Endothelial cell (in vitro differentiated cells): Measurements from ENCODE around the gene TGFBRAP1. TPM values are rescaled to one million over a fixed set of nuclear protein-coding genes. Genes with fewer than 3 reads are reported as not detected.

Source experiments
- DNase-seq: peaks from one replicate; pipeline ENCODE4 v3.0.0; 2021; ENCODE audit warnings: low spot score
- H3K27ac Mint-ChIP-seq: one replicate; pipeline ENCODE4 v1.8.0; 2021; ENCODE audit warnings: mixed read lengths, inconsistent platforms; ENCODE audit not compliant: unreplicated experiment
- H3K27me3 Mint-ChIP-seq: one replicate; pipeline ENCODE4 v1.8.0; 2021; ENCODE audit warnings: mild to moderate bottlenecking, moderate library complexity, mixed read lengths, inconsistent platforms; ENCODE audit not compliant: unreplicated experiment
- H3K36me3 Mint-ChIP-seq: one replicate; pipeline ENCODE4 v1.8.0; 2021; ENCODE audit warnings: mild to moderate bottlenecking, low read depth, mixed read lengths, inconsistent platforms; ENCODE audit not compliant: unreplicated experiment
- H3K4me1 Mint-ChIP-seq: one replicate; pipeline ENCODE4 v1.8.0; 2021; ENCODE audit warnings: mild to moderate bottlenecking, mixed read lengths, inconsistent platforms; ENCODE audit not compliant: unreplicated experiment
- H3K4me3 Mint-ChIP-seq: one replicate; pipeline ENCODE4 v1.8.0; 2021; ENCODE audit warnings: mild to moderate bottlenecking, mixed read lengths, inconsistent platforms; ENCODE audit not compliant: unreplicated experiment
- H3K9me3 Mint-ChIP-seq: one replicate; pipeline ENCODE4 v1.8.0; 2021; ENCODE audit warnings: mixed read lengths, inconsistent platforms; ENCODE audit not compliant: unreplicated experiment
- total RNA-seq: library from RNA; stranded (reverse); fragmentation: NEBNext Ultra II Directional; extraction: Animal tissue kit (Norgen Biotek cat#: 25700); gene quantifications from one replicate; pipeline ENCODE4 v1.2.1, GENCODE V29; 2021; ENCODE audit not compliant: unreplicated experiment
- TF ChIP-seq, protein P1 (sequence below): fragments of 200-600 bp; sonication (generic); IDR thresholded peaks from one replicate; pipeline ENCODE4 v1.5.0; 2021; ENCODE audit warnings: antibody characterized with exemption; ENCODE audit not compliant: unreplicated experiment

The TGFBRAP1 gene
- total RNA-seq, 1 donor from 2014 or later = 18.8 TPM

DNA sequence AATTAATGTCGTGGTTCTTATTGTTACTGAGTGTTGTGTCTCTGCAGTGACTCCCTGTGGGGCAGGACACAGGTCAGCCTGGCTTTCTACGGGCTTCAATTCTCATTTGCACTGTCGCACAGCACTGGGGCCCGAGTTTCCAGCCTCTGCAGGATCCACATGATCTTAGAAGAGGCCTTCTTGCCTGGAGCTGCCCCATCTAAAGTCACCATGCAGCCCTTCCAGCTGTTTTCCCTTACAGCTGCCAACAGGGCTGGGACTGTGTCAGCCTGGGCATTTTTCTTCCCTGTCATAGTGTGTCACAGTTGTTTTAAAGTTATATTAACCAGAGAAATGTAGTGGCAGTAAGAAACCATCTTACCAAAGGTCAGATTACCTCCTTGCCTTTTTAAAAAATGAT lies 42.3 kb upstream of the TGFBRAP1 start:
- TF ChIP-seq, protein P1, sequence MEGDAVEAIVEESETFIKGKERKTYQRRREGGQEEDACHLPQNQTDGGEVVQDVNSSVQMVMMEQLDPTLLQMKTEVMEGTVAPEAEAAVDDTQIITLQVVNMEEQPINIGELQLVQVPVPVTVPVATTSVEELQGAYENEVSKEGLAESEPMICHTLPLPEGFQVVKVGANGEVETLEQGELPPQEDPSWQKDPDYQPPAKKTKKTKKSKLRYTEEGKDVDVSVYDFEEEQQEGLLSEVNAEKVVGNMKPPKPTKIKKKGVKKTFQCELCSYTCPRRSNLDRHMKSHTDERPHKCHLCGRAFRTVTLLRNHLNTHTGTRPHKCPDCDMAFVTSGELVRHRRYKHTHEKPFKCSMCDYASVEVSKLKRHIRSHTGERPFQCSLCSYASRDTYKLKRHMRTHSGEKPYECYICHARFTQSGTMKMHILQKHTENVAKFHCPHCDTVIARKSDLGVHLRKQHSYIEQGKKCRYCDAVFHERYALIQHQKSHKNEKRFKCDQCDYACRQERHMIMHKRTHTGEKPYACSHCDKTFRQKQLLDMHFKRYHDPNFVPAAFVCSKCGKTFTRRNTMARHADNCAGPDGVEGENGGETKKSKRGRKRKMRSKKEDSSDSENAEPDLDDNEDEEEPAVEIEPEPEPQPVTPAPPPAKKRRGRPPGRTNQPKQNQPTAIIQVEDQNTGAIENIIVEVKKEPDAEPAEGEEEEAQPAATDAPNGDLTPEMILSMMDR = no peak

DNA sequence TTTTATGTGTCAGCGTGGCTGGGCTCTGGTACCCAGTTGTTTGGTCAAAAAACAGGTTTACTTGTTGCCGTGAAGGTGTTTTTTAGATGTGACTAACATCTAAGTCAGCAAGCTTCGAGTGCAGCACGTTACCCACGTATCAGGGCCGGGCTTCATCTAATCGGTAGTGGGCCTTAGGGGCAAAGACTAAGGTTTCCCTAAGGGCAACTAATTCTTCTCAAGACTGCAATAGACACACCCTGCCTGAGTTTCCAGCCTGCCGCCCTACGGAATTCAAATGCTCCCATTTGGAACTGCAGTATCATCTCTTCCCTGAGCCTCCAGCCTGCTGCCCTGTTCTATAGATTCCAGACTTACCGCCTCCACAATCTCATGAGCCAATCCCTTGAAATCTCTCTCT lies 41.6 kb upstream of the TGFBRAP1 start:
- Mint-ChIP-seq H3K27ac (no peak overlapping the region), H3K4me3 (no peak overlapping the region), H3K4me1 (peaks cover 3% of the 10 kb centered on the region), H3K27me3 (no peaks in the 10 kb centered on the region), H3K36me3 (peaks cover 38% of the 10 kb centered on the region), H3K9me3 (no peaks in the 10 kb centered on the region)
- no peak for DNase-seq
- TF ChIP-seq, protein P1 = no peak

More for the DNA sequence above, 42.3 kb upstream of the TGFBRAP1 start:
- H3K36me3 Mint-ChIP-seq = peaks cover 36% of the 10 kb centered on the region
- H3K4me1 Mint-ChIP-seq = peaks cover 3% of the 10 kb centered on the region
- no peaks in the 10 kb centered on the region for H3K9me3 Mint-ChIP-seq
- no peak overlapping the region for H3K27ac Mint-ChIP-seq
- no peaks in the 10 kb centered on the region for H3K27me3 Mint-ChIP-seq
- no peak for DNase-seq
- H3K4me3 Mint-ChIP-seq = no peak overlapping the region

DNA sequence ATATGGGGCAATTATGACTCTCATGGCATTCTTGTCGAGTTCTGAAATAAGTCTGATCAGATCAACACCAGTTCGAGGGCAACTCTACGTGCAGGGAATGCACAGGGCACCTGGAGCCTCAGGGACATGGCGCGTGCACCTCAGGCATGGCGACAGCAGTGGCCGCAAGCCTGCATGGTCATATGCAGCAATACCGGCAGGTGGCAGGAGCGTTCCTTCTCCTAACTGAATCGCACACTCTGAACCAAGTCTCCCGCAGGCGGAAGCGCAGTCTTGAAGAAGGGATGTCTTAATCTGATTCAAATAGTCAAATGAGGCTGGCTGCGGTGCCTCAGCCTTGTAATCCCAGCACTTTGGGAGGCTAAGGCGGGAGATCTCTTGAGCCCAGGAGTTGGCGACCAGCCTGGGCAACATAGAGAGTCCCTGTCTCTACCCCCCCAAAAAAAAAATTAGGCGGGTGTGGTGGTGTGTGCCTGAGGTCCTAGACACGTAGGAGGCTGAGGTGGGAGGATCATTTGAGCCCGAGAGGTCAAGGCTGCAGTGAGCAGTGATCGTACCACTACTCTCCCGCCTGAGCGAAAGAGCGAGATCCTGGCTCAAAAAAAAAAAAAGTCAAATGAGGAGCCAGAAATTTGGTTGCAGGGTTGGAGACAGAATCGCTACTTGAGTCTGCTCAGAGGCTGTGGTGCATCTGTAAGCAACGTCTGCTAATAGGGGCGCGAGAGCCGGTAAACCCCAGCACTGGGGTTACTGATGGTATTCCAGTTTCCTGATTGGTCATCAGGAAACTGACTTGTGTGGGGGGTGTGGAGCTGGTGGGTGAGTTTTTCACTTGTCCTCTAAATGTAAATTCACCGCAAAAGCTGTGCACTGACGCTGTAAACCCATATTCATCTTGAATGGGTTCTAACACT lies 40.5 kb upstream of the TGFBRAP1 start:
- peak; percentile 87 for DNase-seq
- H3K4me1 Mint-ChIP-seq = peaks cover 3% of the 10 kb centered on the region
- peak overlapping the region; percentile 22 for H3K4me3 Mint-ChIP-seq
- peaks cover 2% of the 10 kb centered on the region for H3K27me3 Mint-ChIP-seq
- H3K27ac Mint-ChIP-seq = no peak overlapping the region
- H3K9me3 Mint-ChIP-seq = no peaks in the 10 kb centered on the region
- TF ChIP-seq, protein P1 = peak; percentile 81
- peaks cover 47% of the 10 kb centered on the region for H3K36me3 Mint-ChIP-seq

DNA sequence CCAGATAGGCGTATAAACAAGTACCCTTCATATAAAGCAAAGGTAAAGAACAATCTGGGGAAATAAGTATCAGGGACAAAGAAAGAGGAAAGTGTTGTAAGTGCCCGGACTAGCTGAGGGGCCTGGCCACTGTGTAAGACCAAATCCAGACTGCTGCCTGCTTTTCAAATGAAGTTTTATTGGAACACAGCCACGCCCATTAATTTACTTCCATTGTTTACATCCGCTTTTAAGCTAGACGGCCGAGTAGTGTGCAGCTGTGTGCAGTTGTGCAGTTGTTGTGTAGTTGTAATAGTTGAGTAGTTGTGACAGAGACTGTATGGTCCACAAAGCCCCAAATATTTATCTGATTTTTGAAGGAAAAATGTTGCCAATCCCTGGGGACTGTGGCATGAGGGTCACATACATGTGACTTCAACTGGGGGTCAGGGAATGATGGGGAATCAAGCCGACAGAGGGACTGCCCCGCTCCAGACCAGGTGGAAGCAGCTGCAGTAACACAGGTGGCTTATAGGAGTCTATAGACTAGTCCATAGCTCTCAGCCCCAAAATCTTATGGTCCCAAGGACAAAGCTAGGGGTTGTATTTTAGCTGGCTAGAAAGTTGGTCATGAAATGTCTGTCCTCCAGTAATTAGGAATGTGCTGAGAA lies 39.3 kb upstream of the TGFBRAP1 start:
- peaks cover 47% of the 10 kb centered on the region for H3K36me3 Mint-ChIP-seq
- DNase-seq = no peak
- H3K27ac Mint-ChIP-seq = no peak overlapping the region
- peaks cover 5% of the 10 kb centered on the region for H3K27me3 Mint-ChIP-seq
- no peak overlapping the region for H3K4me3 Mint-ChIP-seq
- TF ChIP-seq, protein P1 = no peak
- H3K4me1 Mint-ChIP-seq = peaks cover 3% of the 10 kb centered on the region
- no peaks in the 10 kb centered on the region for H3K9me3 Mint-ChIP-seq

DNA sequence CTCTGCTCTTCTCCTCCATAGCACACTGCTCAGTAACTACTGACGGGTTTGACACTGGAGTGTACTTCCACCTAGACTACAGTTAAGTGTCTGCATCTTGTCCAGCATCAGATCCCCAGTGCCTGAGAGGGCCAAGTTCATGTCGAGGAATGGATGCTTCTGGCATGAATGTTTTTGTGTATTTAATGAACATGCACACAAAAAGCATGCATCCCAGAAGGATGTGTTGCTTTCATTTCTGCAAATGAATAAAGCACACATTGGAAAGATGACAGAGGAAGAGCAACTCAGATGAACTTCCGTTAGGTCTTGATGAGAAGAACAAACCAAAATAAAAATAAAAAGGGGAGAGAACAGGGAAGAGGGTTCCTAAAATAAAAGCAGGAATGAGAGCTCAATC lies 35.7 kb upstream of the TGFBRAP1 start:
- H3K4me3 Mint-ChIP-seq = no peak overlapping the region
- H3K27ac Mint-ChIP-seq = no peak overlapping the region
- peaks cover 42% of the 10 kb centered on the region for H3K36me3 Mint-ChIP-seq
- H3K9me3 Mint-ChIP-seq = no peaks in the 10 kb centered on the region
- H3K4me1 Mint-ChIP-seq = peaks cover 12% of the 10 kb centered on the region
- no peak for DNase-seq
- H3K27me3 Mint-ChIP-seq = peaks cover 5% of the 10 kb centered on the region
- TF ChIP-seq, protein P1 = no peak
